ENCODE data around the gene PRKD1.

Gene PRKD1

DNA sequence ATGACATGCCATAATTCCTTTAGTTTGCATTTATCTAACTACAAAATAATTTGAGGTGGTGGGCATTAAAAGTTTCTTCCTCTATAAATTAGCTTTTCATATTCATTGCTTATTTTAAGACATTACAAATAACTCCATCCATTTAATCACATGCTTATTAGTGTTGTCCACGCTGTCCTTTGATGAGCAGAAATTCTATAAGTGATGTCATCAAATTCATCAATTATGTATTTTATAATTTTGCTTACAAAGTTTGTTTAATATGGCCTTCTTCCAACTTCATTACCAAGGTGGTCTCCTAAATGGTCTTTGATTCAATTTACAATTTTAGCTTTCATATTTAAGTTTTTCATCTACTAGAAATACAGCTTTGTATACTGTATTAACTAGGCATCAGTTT lies 173.5 kb downstream of the PRKD1 start:
- Histone ChIP-seq H3K4me1 (no peaks in the 10 kb centered on the region), H3K4me2 (no peak overlapping the region), H3K4me3 (no peak overlapping the region), H4K20me1 (no peaks in the 10 kb centered on the region), H3K27ac (no peak overlapping the region), H3K27me3 (no peaks in the 10 kb centered on the region), H3K9ac (no peak overlapping the region), H3K36me3 (no peaks in the 10 kb centered on the region), H3K9me3 (no peaks in the 10 kb centered on the region)
- TF ChIP-seq Cebpa-rat (IDR thresholded peaks at IDR 0.05) = no peak

DNA sequence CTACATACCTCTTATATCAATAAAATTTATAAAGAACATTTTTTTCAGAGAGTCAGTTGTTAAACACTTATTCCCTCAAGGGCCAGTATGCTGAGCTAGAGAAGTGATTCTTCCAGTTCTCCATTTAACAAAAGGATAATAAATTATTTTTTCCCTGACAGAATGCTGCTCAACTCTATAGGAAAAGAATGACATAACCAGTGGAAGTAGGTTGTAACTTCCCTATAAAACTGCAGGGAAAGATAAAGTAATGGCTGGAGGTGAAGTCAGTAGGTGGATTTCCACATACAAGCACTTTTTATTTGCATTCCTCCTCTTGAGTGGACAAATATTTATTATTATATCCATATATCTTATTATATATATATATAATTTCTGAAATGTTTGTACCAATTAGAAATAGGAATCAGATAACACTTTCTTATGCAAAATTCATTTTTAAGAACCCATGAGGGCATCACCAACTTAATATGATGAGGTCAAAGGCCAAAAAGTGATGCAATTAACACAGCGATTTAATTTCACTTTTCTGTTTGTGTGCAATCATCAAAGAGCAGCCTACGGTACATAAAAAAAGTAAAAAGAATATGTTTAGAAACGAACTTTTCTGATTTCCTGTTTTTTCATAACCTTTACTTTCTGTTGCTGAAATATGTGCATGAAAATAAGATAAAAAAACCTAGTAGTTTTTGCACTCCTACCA lies 175.3 kb downstream of the PRKD1 start:
- H3K4me3 ChIP-seq = no peak overlapping the region
- H3K4me2 ChIP-seq = no peak overlapping the region
- H3K4me1 ChIP-seq = no peaks in the 10 kb centered on the region
- no peaks in the 10 kb centered on the region for H3K9me3 ChIP-seq
- TF ChIP-seq Cebpa-rat (IDR thresholded peaks at IDR 0.05) = no peak
- no peaks in the 10 kb centered on the region for H3K27me3 ChIP-seq
- no peak overlapping the region for H3K27ac ChIP-seq
- H3K9ac ChIP-seq = no peak overlapping the region
- no peaks in the 10 kb centered on the region for H4K20me1 ChIP-seq
- no peaks in the 10 kb centered on the region for H3K36me3 ChIP-seq

DNA sequence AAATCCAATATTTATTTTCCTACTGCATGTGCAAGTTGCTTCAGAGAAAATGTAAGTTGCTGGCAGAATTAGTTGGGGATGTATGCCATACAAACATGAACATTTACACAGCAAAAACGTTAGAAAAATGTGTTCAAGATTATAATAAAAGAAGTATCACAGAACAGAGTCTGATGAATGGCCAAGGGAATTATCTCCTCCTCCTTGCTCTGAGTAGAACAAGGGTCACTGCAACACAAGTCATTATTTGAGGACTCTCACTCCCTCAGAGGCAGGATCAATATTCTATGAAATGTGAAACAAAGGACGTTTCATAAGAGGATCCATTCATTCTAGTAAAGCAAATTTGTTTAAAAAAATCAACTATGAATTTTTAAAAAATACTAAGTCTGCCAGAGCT lies 177.8 kb downstream of the PRKD1 start:
- no peaks in the 10 kb centered on the region for H3K36me3 ChIP-seq
- H3K4me2 ChIP-seq = no peak overlapping the region
- H3K4me1 ChIP-seq = peaks cover 12% of the 10 kb centered on the region
- H3K9ac ChIP-seq = no peak overlapping the region
- H4K20me1 ChIP-seq = no peaks in the 10 kb centered on the region
- H3K27me3 ChIP-seq = no peaks in the 10 kb centered on the region
- TF ChIP-seq Cebpa-rat (IDR thresholded peaks at IDR 0.05) = no peak
- no peaks in the 10 kb centered on the region for H3K9me3 ChIP-seq
- H3K4me3 ChIP-seq = no peak overlapping the region
- H3K27ac ChIP-seq = no peak overlapping the region

DNA sequence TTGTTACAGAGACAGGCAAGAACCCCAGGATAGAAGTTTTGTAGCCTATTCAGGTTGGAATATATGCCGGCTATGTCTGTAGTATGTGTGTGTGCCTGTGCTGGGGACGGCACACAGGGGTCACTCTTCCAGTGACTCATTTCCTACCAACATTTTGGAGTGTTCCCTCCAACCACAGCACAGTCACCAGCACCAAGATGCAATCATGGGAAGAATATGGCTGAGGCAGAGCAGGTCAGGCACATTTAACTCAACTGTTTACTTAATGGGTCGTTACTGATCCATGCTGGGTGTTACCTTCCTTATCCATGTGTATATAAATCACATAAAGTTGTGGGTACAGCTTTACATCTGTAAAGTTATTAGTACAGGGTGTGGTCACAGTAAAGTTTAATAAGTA lies 178.3 kb downstream of the PRKD1 start:
- Histone ChIP-seq H3K9me3 (no peaks in the 10 kb centered on the region), H3K4me3 (no peak overlapping the region), H3K4me1 (peaks cover 12% of the 10 kb centered on the region), H3K4me2 (no peak overlapping the region), H3K27ac (no peak overlapping the region), H4K20me1 (no peaks in the 10 kb centered on the region), H3K9ac (no peak overlapping the region), H3K36me3 (no peaks in the 10 kb centered on the region), H3K27me3 (no peaks in the 10 kb centered on the region)
- TF ChIP-seq Cebpa-rat (IDR thresholded peaks at IDR 0.05) = no peak

DNA sequence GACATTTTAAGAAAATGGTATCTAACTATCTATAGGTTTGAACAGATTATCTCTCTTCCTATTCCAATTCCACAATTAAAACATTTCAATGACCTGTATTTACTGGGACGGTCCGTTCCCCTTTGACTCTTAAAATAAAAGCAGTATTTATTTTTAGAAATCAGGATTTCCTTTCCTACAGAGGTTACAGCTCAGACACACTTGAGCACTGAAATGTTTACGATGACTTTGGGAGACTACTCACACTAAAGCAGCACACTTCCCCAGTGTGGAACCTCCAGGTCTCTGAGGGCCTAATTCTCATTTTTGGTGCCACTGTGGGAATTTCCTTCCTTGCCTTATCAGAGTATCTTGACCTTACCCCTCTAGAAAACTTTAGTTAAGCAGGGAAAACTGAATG lies 181.8 kb downstream of the PRKD1 start:
- Histone ChIP-seq H3K9me3 (no peaks in the 10 kb centered on the region), H3K27ac (0 out of 2 replicates have a peak overlapping the region, but pooled peaks have one; percentile 27), H3K4me1 (peaks cover 12% of the 10 kb centered on the region), H3K27me3 (no peaks in the 10 kb centered on the region), H3K4me3 (no peak overlapping the region), H3K9ac (no peak overlapping the region), H3K36me3 (no peaks in the 10 kb centered on the region), H3K4me2 (peak overlapping the region; percentile 77), H4K20me1 (no peaks in the 10 kb centered on the region)
- TF ChIP-seq Cebpa-rat (IDR thresholded peaks at IDR 0.05) = no peak

DNA sequence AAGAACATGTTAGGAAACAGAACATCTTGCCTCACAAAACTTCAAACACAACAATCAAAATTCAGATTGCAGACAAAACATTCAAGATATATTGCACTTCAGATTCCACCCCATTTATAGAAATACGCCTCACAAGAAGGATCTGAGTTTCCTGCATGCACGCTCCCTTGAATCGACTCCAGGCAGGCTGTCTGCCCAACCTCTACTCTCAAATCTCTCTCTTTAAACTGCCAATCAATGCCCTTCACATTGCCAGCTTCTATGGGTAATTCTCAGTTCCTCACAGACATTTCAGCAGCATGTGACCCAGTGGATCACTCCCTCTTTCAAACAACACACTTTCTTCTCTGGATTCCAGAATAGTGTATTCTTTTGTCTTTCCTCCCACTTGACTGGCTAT lies 184.1 kb downstream of the PRKD1 start:
- no peaks in the 10 kb centered on the region for H4K20me1 ChIP-seq
- no peak overlapping the region for H3K4me2 ChIP-seq
- TF ChIP-seq Cebpa-rat (IDR thresholded peaks at IDR 0.05) = no peak
- no peaks in the 10 kb centered on the region for H3K36me3 ChIP-seq
- no peak overlapping the region for H3K4me3 ChIP-seq
- no peaks in the 10 kb centered on the region for H3K27me3 ChIP-seq
- H3K4me1 ChIP-seq = peaks cover 12% of the 10 kb centered on the region
- no peak overlapping the region for H3K9ac ChIP-seq
- no peak overlapping the region for H3K27ac ChIP-seq
- no peaks in the 10 kb centered on the region for H3K9me3 ChIP-seq

DNA sequence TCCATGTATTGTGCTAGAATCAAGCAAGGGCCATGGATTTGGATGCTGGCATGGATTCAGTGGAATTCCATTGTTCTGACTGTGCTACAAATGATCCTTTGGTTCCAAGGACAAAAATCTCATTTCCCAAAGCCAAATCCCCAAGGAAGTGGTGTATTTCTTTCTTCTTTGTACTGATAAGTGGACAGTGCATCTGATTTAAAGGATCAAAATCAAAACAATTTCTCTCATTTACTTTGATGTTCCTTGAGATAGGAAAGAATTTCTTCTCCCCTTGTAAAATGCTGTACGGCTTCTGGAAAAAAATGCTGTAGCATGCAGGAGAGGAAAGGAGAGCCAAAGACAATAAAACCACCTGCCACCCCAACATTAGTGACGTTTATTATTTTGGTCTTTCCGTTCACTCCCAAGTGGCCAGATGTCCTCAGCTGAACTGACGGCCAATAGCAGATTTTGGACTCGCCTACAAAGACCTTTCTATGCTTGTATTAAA lies 185.7 kb downstream of the PRKD1 start:
- no peak overlapping the region for H3K4me2 ChIP-seq
- H4K20me1 ChIP-seq = no peaks in the 10 kb centered on the region
- no peaks in the 10 kb centered on the region for H3K36me3 ChIP-seq
- no peak overlapping the region for H3K4me3 ChIP-seq
- no peak for TF ChIP-seq Cebpa-rat (IDR thresholded peaks at IDR 0.05)
- no peaks in the 10 kb centered on the region for H3K27me3 ChIP-seq
- H3K27ac ChIP-seq = no peak overlapping the region
- no peak overlapping the region for H3K9ac ChIP-seq
- H3K4me1 ChIP-seq = peaks cover 12% of the 10 kb centered on the region
- no peaks in the 10 kb centered on the region for H3K9me3 ChIP-seq

DNA sequence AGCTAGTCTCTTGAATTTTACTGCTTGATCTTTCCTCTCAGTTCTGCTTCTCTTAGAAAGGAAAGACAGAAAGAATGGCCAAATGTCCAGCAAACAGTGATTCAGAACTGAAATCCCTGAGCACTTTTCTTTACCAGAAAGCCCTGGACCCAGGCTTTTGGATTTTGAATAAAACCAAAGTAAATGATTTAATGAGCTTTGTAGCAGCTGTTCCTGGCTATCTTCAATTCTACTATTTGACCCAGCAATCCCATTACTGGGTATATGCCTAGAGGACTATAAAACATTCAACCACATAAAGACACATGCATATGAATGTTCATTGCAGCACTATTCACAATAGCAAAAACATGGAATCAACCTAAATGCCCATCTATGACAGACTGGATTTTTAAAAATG lies 187.2 kb downstream of the PRKD1 start:
- Histone ChIP-seq H3K9ac (no peak overlapping the region), H3K27ac (no peak overlapping the region), H3K4me3 (no peak overlapping the region), H3K27me3 (no peaks in the 10 kb centered on the region), H3K4me1 (peaks cover 3% of the 10 kb centered on the region; the same call in 1 of the 2 replicates), H3K9me3 (no peaks in the 10 kb centered on the region), H4K20me1 (no peaks in the 10 kb centered on the region), H3K4me2 (no peak overlapping the region), H3K36me3 (no peaks in the 10 kb centered on the region)
- TF ChIP-seq Cebpa-rat (IDR thresholded peaks at IDR 0.05) = no peak

DNA sequence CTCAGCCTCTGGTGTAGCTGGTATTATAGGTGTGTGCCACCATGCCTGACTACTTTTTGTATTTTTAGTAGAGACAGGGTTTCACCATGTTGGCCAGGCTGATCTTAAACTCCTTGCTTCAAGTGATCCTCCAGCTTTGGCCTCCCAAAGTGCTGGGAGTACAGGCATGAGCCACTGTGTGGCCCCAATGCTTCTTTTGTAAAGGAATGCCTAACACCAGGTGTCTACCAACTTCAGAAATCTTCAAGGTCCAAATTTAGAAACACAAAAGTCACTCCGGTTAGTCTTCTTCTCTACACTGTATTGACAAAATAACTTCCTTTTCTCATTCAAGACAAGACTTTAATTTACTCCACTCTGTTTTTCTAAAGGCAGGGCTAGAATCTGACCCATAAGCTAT lies 188.7 kb downstream of the PRKD1 start:
- no peak for TF ChIP-seq Cebpa-rat (IDR thresholded peaks at IDR 0.05)
- Histone ChIP-seq H3K27ac (no peak overlapping the region), H3K9ac (no peak overlapping the region), H3K36me3 (no peaks in the 10 kb centered on the region), H3K27me3 (no peaks in the 10 kb centered on the region), H4K20me1 (no peaks in the 10 kb centered on the region), H3K4me3 (no peak overlapping the region), H3K4me2 (no peak overlapping the region), H3K4me1 (no peaks in the 10 kb centered on the region), H3K9me3 (no peaks in the 10 kb centered on the region)

DNA sequence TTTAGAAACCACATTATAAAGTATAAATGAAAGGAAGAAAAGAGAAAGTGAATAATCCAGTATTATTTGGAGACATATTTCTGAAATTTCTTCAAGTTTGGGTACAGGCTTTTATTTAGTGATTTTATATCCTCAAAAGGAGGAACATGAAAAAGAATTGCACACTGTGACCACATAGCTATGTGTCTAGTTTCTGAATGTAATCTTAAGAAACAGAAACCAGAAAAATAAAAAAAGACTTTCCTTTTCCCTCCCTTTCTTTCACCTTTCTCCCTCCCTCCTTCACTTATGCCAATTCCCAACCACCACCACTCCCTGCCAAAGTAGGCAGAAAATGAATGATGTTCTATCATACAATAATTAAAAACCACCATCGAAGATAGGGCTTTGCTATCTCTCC lies 189.6 kb downstream of the PRKD1 start:
- no peaks in the 10 kb centered on the region for H3K9me3 ChIP-seq
- H3K4me1 ChIP-seq = no peaks in the 10 kb centered on the region
- TF ChIP-seq Cebpa-rat (IDR thresholded peaks at IDR 0.05) = no peak
- H3K27me3 ChIP-seq = no peaks in the 10 kb centered on the region
- no peak overlapping the region for H3K9ac ChIP-seq
- no peaks in the 10 kb centered on the region for H4K20me1 ChIP-seq
- no peak overlapping the region for H3K27ac ChIP-seq
- no peak overlapping the region for H3K4me2 ChIP-seq
- no peak overlapping the region for H3K4me3 ChIP-seq
- H3K36me3 ChIP-seq = no peaks in the 10 kb centered on the region

DNA sequence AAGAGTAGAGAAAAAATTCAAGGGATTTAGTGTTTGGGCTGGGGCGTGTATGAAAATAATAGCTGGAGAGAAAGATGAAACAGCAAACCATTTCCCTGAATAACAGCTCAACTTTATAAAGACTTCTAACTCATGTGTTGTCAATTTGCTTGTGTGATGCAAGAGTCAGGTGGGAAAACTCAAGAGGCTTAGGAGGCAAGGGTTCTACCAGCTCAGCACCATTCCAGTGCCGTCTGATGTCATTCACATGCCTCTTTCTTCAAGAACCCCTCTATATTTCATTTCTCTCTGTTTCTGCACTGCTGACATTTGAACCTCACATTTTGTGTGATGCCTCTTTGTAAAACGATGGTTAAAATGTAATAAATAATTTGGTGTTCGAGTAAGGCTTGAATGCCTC lies 192.2 kb downstream of the PRKD1 start:
- Histone ChIP-seq H3K4me3 (no peak overlapping the region), H3K9me3 (no peaks in the 10 kb centered on the region), H3K4me2 (no peak overlapping the region), H3K27me3 (no peaks in the 10 kb centered on the region), H3K4me1 (no peaks in the 10 kb centered on the region), H3K27ac (no peak overlapping the region), H4K20me1 (no peaks in the 10 kb centered on the region), H3K9ac (no peak overlapping the region), H3K36me3 (no peaks in the 10 kb centered on the region)
- no peak for TF ChIP-seq Cebpa-rat (IDR thresholded peaks at IDR 0.05)

Measured in BLaER1 (cell line).